Measurements from ENCODE around the gene DAB2IP.

The DAB2IP gene

GRCh38 chr9:121831869-121832268, 180.4 kb downstream of the DAB2IP start:
- no peak for DNase-seq (ENCODE audit: low read depth)
- H3K4me3 ChIP-seq (ENCODE audit: low read length), result no peak overlapping the region
- no peak for TF ChIP-seq CTCF (conservative IDR thresholded peaks at IDR 0.05; ENCODE audit: low read length)

- DNase-seq (ENCODE audit: low read depth), result no peak
- no peak overlapping the region for H3K4me3 ChIP-seq (ENCODE audit: low read length)
- no peak for TF ChIP-seq CTCF (conservative IDR thresholded peaks at IDR 0.05; ENCODE audit: low read length)
Observed at GRCh38 chr9:121833061-121833460, 181.6 kb downstream of the DAB2IP start.
